Activated T-cell treated with anti-CD3 and anti-CD28 coated beads, Interleukin-2, amount 50 U/mL, for 1 hour (primary cell): Measurements from ENCODE around the gene MEIS1.

Experiments
- DNase-seq: peaks from one replicate; pipeline ENCODE4 v3.0.0-alpha.2; 2020

Gene MEIS1

DNA sequence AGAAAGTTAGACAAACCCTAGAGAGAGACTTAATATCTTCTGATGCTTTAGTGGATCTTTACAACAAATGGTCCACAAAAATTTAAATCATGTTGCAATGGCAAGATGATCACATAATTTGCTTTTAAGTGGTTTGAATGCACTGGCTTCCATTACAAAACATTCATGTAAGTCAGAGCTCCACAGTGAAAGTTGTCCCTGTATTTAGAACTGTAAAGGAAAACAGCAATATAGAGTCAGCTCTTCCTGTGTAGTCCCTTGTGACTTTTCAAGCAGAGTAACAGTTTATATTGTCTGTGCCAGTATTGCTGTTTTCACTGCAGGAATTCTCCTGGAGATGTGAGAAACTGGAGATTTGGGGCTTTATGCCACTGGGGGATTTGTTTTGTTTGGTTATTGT is 77.7 kb downstream of the MEIS1 start:
- DNase-seq, result no peak

DNA sequence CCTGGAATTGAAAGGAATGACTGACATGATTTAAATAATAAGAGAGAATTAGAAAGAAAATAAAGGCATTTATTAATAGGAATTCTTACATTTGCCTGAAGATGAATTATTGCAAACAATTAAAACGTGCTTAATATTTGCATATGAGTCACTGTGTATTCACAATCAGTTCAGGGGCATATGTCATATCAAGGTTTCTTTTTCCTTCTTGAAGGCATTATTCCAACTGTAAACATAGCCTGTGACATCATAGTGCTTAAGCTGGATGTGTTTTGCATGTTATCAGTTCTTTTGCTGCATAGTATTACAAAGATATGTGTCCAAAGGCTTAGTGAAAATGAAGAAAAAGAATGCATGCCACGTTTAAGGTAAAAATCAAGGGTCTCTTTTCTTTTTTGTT is 80.8 kb downstream of the MEIS1 start:
- DNase-seq, result no peak

- DNase-seq, result no peak
Observed at GRCh38 chr2:66516499-66516898, 81.6 kb downstream of the MEIS1 start.

DNA sequence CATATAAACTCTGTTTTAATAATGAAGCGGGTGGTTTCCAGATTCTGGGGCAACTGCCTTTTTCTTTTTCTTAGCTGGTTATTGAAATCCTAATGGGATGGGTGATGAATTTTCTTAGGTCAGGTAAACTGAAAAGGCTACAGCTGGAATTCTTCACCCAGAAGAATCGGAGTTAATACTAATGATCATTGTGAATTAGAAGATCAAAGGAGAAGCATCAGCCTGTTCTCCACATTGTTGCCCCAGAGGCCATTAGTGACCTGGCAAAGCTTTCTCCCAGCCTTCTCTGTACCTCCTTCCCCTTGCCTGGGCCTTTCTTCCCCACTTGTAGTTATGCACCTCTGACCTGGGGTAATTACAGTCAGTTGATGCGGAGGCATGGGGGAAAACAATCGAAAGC is 82.8 kb downstream of the MEIS1 start:
- DNase-seq, result no peak

GRCh38 chr2:66519264-66519843 is 84.4 kb downstream of the MEIS1 start:
- DNase-seq, result no peak

DNA sequence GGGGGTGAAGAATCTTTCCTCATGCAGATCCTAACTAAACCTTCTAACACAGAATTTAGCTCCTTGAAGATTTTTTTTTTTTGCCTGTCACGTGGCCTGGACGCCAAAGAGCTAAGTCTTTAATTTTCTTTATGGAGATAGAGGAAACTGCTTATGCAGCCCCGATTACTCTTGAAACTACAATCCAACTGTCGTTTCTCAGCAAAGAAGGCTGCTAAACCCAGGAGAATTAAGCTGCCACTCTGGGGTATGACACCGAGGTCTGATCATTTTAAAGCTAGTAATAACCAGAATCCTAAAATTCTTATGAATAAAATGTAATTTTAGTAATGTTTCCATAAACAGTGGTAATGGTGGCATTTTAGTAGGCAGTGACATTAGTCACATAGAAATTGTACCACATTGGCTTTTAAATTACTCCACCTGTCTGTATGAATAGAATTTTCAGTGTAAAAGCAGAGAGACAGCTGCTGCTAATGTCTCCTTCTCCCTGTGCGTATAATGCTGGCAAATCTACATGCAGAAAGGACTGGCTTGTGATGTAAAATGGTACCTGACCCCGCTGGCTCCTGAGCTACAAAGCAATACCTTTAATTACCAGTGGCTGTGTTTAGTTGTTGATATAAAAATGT is 86.5 kb downstream of the MEIS1 start:
- no peak for DNase-seq

DNA sequence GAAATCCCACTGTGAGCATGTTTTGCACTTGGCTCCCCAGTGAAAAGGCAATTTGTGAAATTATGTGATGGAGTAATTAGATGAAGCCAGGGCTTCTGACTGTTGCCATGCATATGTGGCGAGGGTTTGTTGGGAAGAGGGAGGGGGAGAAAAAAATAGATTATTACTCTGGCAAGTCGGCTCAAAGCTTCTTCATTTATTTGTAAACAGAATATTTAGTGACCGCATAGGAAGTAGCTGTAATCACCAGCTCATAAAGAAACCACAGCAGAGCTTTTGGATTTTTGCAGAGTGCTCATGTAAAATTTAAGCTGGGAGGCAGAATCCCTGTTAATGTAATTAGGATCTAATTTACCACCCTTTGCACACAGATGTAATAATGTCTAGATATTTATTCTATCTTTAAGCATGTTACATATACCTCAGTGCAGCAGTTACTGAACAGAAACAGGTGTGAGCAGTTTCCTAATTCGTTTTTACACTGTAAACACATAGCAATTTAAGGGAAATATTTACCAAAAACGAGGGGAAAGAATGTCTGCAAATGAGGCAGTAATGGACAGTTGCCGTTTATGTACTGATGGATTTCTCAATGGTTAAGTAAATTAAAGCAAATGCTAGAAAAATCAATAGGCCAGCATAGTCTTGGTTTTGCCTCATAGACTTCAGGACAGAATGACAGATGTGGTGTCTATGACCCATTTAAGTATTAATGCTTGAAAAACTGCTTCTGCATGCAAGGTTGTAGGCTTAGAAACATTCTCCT is 87.9 kb downstream of the MEIS1 start:
- no peak for DNase-seq

GRCh38 chr2:66523377-66523969 is 88.5 kb downstream of the MEIS1 start:
- DNase-seq, result no peak

GRCh38 chr2:66523990-66524389 is 89.1 kb downstream of the MEIS1 start:
- DNase-seq, result no peak

- DNase-seq, result no peak
Observed at GRCh38 chr2:66525606-66526005, 90.7 kb downstream of the MEIS1 start.

DNA sequence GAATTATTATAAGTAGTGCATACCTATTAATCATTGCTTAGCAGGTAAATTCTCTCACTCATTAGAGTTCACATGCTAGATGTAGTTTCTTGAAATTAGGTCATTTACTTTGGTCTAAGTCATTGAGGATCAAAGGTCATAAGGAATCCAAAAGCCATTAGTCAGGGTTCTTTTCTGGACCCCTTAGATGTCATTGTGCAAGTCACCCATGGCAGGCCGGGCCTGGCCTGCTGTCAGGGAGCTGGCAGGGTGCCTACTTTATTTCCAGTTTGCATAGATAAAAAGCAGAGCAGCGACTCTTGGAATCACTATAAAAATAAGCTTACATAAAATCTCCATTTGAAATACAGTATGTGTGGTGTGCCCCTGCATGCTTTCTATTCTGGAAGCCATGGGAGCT is 91.3 kb downstream of the MEIS1 start:
- DNase-seq, result no peak

DNA sequence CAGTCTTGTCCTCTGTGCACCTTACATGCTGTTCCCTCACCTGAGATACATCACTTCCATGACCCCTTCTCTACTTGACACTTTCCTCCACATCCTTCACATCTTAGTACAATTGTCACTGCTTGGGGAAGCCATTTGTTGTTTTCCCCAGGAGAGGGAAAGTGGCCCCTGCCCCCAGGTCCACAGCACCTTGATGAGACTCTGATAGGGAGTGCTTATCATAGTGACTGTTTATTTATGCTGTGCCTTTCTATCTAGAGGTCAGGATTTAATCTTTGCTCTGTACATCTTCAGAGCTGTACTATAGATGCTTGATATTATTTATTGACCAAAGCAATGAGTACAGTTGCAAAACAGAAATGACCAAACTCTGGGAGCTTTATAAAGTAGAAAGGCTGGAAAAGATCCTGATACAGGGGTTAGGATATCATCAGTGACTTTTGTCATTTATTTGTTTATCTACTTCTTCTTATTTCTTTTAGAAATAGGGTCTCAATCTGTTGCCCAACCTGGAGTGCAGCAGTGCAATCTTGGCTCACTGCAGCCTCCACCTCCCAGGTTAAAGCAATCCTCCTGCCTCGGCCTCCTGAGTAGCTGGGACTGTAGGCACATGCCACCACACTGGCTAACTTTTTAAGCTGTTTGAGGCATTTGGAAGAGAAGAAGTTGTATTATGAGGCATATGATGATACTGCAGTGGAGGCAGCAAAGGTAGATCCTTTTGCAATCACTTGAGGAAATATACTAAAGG is 94.2 kb downstream of the MEIS1 start:
- no peak for DNase-seq

DNA sequence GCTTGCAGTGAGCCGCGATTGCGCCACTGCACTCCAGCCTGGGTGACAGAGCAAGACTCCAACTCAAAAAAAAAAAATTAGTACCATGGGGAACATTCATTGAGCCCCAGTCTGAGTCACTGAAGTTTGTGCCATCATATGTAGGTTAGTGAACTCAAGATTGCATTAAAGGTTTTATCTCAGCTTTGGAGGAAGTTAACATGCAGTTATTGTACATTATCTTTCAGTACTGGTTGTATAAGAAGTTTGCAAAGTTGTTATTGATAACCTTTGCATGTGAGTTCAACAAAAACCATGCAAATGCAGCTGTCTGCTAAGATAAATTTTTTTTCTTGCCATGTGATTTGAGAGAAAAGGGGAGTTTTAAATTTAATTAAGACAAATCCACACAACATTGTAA is 95.7 kb downstream of the MEIS1 start:
- DNase-seq, result no peak

- no peak for DNase-seq
Observed at GRCh38 chr2:66531155-66531554, 96.2 kb downstream of the MEIS1 start.

- DNase-seq, result no peak
Observed at GRCh38 chr2:66531567-66531966, 96.6 kb downstream of the MEIS1 start.

- no peak for DNase-seq
Observed at GRCh38 chr2:66532972-66533868, 98.3 kb downstream of the MEIS1 start.

GRCh38 chr2:66534461-66534860 is 99.5 kb downstream of the MEIS1 start:
- no peak for DNase-seq

GRCh38 chr2:66535574-66536289 is 100.8 kb downstream of the MEIS1 start:
- DNase-seq, result no peak

DNA sequence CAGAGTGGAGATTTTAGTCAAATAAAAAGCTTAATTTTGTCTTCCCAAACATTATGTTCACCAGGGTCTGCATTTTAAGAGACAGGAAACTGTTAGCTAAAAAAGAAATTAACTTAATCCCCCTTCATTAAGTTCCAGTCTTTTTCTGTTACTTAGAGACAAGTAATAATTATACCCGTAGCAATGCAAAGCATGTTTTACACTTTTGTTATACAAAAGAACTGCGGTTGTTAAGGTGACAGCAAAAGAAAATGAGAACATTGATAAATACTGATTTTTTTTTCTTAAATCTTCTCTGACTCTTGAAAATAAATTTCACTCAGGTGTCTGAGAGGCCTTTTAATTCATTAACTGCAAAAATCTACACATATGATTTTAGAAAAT is 101.4 kb downstream of the MEIS1 start:
- DNase-seq, result no peak

DNA sequence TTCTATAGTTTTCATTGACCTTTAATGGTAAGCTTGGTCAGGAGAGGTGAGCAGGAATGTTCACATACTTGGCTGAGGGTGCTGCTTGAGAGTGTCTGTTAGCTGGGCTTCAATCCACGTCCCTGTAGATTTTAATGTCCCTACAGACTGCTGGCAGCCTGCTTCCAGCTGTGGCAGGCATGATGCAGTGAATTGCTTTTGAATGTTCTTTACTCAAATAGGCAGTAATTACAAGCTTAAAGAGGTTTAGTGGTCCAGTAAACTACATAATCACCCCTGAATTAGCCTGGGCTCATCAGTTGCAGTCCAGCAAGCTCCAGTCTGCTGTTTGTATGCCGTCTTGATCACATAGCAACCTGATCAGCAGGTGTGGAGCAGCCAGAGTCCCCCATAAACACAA is 102.1 kb downstream of the MEIS1 start:
- no peak for DNase-seq

DNA sequence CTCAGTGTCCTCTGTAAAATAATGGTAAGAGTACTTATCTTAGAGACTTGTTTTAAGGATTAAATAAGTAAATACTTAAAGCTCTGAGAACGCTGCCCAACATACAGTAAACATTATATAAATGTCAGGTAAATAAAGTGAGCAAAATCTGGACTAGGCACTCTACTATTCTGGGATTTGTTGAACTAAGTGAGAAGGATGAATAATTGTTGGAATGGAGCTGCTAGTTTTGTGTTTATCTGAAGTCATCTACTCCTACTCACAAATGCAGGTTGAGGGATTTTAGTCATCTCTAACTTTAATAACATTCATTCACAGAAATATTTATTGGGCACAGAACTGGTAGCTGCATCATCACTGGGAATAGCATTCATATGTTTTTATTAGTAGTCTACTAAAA is 103.4 kb downstream of the MEIS1 start:
- DNase-seq, result no peak

DNA sequence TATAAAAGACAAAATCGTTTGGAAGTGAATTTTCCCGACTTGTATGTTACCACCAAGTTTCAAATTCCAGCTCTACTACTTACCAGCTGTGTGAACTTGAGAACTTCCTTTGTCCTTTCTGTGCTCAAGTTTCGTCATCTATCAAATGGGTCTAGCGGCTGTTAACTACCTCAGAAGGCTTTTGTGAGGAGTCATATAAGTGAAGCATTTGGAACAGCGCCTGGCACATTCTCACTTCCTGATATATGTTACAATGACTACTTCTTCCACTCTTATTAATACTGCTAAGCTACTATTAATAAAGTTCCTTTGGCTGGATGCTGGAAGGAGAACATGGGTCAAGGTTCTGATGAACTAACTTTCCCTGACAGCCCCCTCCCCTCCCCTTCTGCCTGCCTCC is 104.5 kb downstream of the MEIS1 start:
- no peak for DNase-seq
